Chondrocyte (in vitro differentiated cells): ENCODE data around the gene DAZAP1. TPM values are rescaled to one million over a fixed set of nuclear protein-coding genes. Genes with fewer than 3 reads are reported as not detected.

Experiments used
- DNase-seq: peaks from one replicate; pipeline ENCODE4 v3.0.0; 2021; ENCODE audit warnings: mixed read lengths, low spot score
- H3K27ac Mint-ChIP-seq: one replicate; pipeline ENCODE4 v1.8.0; 2021; ENCODE audit warnings: mild to moderate bottlenecking, moderate library complexity, mixed read lengths; ENCODE audit not compliant: unreplicated experiment
- H3K27me3 Mint-ChIP-seq: 2 replicates; pipeline ENCODE4 v1.8.0; 2021; ENCODE audit warnings: low read depth, mixed read lengths
- H3K36me3 Mint-ChIP-seq: 2 replicates; pipeline ENCODE4 v1.8.0; 2021; ENCODE audit warnings: low read depth, mixed read lengths
- H3K4me1 Mint-ChIP-seq: 2 replicates; pipeline ENCODE4 v1.8.0; 2021; ENCODE audit warnings: low read depth, mild to moderate bottlenecking, mixed read lengths
- H3K4me3 Mint-ChIP-seq: one replicate; pipeline ENCODE4 v1.8.0; 2021; ENCODE audit warnings: mild to moderate bottlenecking, moderate library complexity, mixed read lengths; ENCODE audit not compliant: unreplicated experiment
- H3K9me3 Mint-ChIP-seq: 2 replicates; pipeline ENCODE4 v1.8.0; 2021; ENCODE audit warnings: low read depth, mixed read lengths
- CTCF ChIP-seq: fragments of 200-600 bp; sonication (generic); IDR thresholded peaks from 2 replicates; pipeline ENCODE4 v1.5.0; 2021; ENCODE audit warnings: antibody characterized with exemption, mild to moderate bottlenecking, moderate library complexity
- total RNA-seq: library from RNA; stranded (reverse); gene quantifications from 3 replicates; pipeline ENCODE4 v1.2.1, GENCODE V29; 2021

Gene DAZAP1
- total RNA-seq, 1 donor from 2014 or later = 88.0 TPM

- H3K36me3 Mint-ChIP-seq = peaks cover 1% of the 10 kb centered on the region
- peaks cover 2% of the 10 kb centered on the region for H3K27me3 Mint-ChIP-seq
- no peak overlapping the region for H3K27ac Mint-ChIP-seq
- no peak for TF ChIP-seq CTCF
- peaks cover 7% of the 10 kb centered on the region for H3K4me1 Mint-ChIP-seq
- DNase-seq = no peak
- no peak overlapping the region for H3K4me3 Mint-ChIP-seq
- no peaks in the 10 kb centered on the region for H3K9me3 Mint-ChIP-seq
These were observed 62.1 kb downstream of the DAZAP1 start for GRCh38 chr19:1469255-1470054.

- Mint-ChIP-seq H3K27me3 (peaks cover 2% of the 10 kb centered on the region), H3K9me3 (no peaks in the 10 kb centered on the region), H3K27ac (no peak overlapping the region), H3K4me1 (peaks cover 7% of the 10 kb centered on the region), H3K36me3 (peaks cover 1% of the 10 kb centered on the region), H3K4me3 (peak overlapping the region; percentile 59)
- TF ChIP-seq CTCF = no peak
- DNase-seq = no peak
These were observed 62.6 kb downstream of the DAZAP1 start for GRCh38 chr19:1470055-1470304.

GRCh38 chr19:1470305-1471009 is 63.1 kb downstream of the DAZAP1 start:
- Mint-ChIP-seq H3K27ac (no peak overlapping the region), H3K36me3 (peaks cover 1% of the 10 kb centered on the region), H3K27me3 (peaks cover 2% of the 10 kb centered on the region), H3K9me3 (no peaks in the 10 kb centered on the region), H3K4me3 (peak overlapping the region; percentile 59), H3K4me1 (peaks cover 7% of the 10 kb centered on the region)
- TF ChIP-seq CTCF = no peak
- DNase-seq = no peak

- TF ChIP-seq CTCF = no peak
- H3K4me1 Mint-ChIP-seq = peaks cover 7% of the 10 kb centered on the region
- peaks cover 2% of the 10 kb centered on the region for H3K27me3 Mint-ChIP-seq
- H3K4me3 Mint-ChIP-seq = peak overlapping the region; percentile 6
- peaks cover 1% of the 10 kb centered on the region for H3K36me3 Mint-ChIP-seq
- no peak for DNase-seq
- no peaks in the 10 kb centered on the region for H3K9me3 Mint-ChIP-seq
- no peak overlapping the region for H3K27ac Mint-ChIP-seq
These were observed 63.7 kb downstream of the DAZAP1 start for GRCh38 chr19:1471010-1471514.

GRCh38 chr19:1471515-1472160 is 64.3 kb downstream of the DAZAP1 start:
- H3K36me3 Mint-ChIP-seq = peaks cover 1% of the 10 kb centered on the region
- H3K27me3 Mint-ChIP-seq = peaks cover 2% of the 10 kb centered on the region
- H3K4me3 Mint-ChIP-seq = no peak overlapping the region
- peak; percentile 55 for TF ChIP-seq CTCF
- no peaks in the 10 kb centered on the region for H3K9me3 Mint-ChIP-seq
- no peak for DNase-seq
- peaks cover 7% of the 10 kb centered on the region for H3K4me1 Mint-ChIP-seq
- no peak overlapping the region for H3K27ac Mint-ChIP-seq
